HCT116 (cell line): ENCODE measurements around the gene SLC26A9. TPM values are rescaled to one million over a fixed set of nuclear protein-coding genes. Genes with fewer than 3 reads are reported as not detected.

Source experiments
- ATAC-seq: fragments of 200-7000 bp; cut with Tn5 transposase; 2 replicates; pipeline ENCODE4 v1.9.1; 2020; ENCODE audit warnings: mild to moderate bottlenecking, moderate library complexity
- BruUV-seq: library from RNA; stranded (reverse); fragments of 400-500 nt; replicated peaks from 2 replicates; lab custom pipeline; 2021; lab: Mats Ljungman, UMichigan
- CTCF ChIA-PET: fragments of 300-600 bp; sonication (Branson Sonifier 250); formaldehyde crosslinking; loops from one replicate; lab custom pipeline; 2021; ENCODE audit warnings: antibody characterized with exemption; lab: Charles Lee
- POLR2A ChIA-PET: fragments of 300-600, 350-600 bp; sonication (Branson Sonifier 250); formaldehyde crosslinking; loops from one replicate; lab custom pipeline; 2021; ENCODE audit warnings: antibody characterized with exemption; lab: Charles Lee
- RAD21 ChIA-PET, 2 experiments: fragments of 300-600 bp; sonication (Branson Sonifier 250); formaldehyde crosslinking; loops; one replicate each; lab custom pipeline; 2023; ENCODE audit warnings: low total read pairs in 2 of 2; ENCODE audit not compliant: uncharacterized antibody in 2 of 2, unreplicated experiment in 2 of 2, low non-redundant PET in 1 of 2; lab: Charles Lee
- DNase-seq: peaks from one replicate; pipeline ENCODE4 v3.0.0-alpha.2; 2010; ENCODE audit warnings: low read depth, low spot score
- H2AFZ ChIP-seq: fragments of 200-600 bp; shearing (Covaris generic), sonication (generic); 2 replicates; pipeline ENCODE4 v1.6.1; 2017; ENCODE audit warnings: low read depth, mixed run types, mixed read lengths, antibody characterized with exemption, low read length; ENCODE audit not compliant: poor library complexity, severe bottlenecking
- H3K27ac ChIP-seq: 2 replicates; pipeline ENCODE4 v1.5.1; 2012; ENCODE audit warnings: low read depth, low read length
- H3K27me3 ChIP-seq: fragments of 200-600 bp; sonication (generic); 2 replicates; pipeline ENCODE4 v1.6.1; 2016; ENCODE audit warnings: mixed run types, low read length, mixed read lengths; ENCODE audit not compliant: insufficient read depth
- H3K36me3 ChIP-seq, 2 experiments: fragments of 200-500 bp in 1 of 2; fragments of 200-600 bp in 1 of 2; sonication (Bioruptor generic) in 1 of 2; sonication (generic) in 1 of 2; 2 replicates each; pipeline versions ENCODE4 v1.5.1 to v1.6.1; 2014 to 2016; ENCODE audit warnings: low read length in 2 of 2, inconsistent platforms in 1 of 2, mixed read lengths in 1 of 2, mixed run types in 1 of 2; ENCODE audit not compliant: insufficient read depth in 2 of 2, control insufficient read depth in 1 of 2
- H3K4me1 ChIP-seq, 2 experiments: fragments of 200-600 bp in 1 of 2; sonication (generic) in 1 of 2; 2 replicates each; pipeline versions ENCODE4 v1.5.1 to v1.6.1; 2012 to 2017; ENCODE audit warnings: low read length in 2 of 2, inconsistent platforms in 1 of 2, mild to moderate bottlenecking in 1 of 2, mixed read lengths in 1 of 2, mixed run types in 1 of 2, moderate library complexity in 1 of 2; ENCODE audit not compliant: insufficient read depth in 2 of 2, control insufficient read depth in 1 of 2
- H3K4me2 ChIP-seq: fragments of 200-600 bp; sonication (generic); 2 replicates; pipeline ENCODE4 v1.6.1; 2017; ENCODE audit warnings: mixed run types, low read length, mixed read lengths
- H3K4me3 ChIP-seq, 2 experiments: fragments of 200-600 bp in 1 of 2; sonication (generic) in 1 of 2; replicated peaks in 1 of 2; 2 replicates each; pipeline ENCODE4 v1.5.1; 2011 to 2016; ENCODE audit warnings: low read length in 2 of 2, control low read depth in 1 of 2, low read depth in 1 of 2, mild to moderate bottlenecking in 1 of 2, mixed read lengths in 1 of 2, mixed run types in 1 of 2
- H3K79me2 ChIP-seq: fragments of 200-600 bp; sonication (generic); 2 replicates; pipeline ENCODE4 v1.6.1; 2017; ENCODE audit warnings: mild to moderate bottlenecking, mixed run types, low read length, moderate library complexity, mixed read lengths; ENCODE audit not compliant: insufficient read depth
- H3K9ac ChIP-seq: fragments of 200-600 bp; sonication (generic); 2 replicates; pipeline ENCODE4 v1.6.1; 2016; ENCODE audit warnings: low read length, mixed read lengths
- H3K9me2 ChIP-seq: fragments of 200-600 bp; sonication (generic), shearing (Covaris generic); 2 replicates; pipeline ENCODE4 v1.6.1; 2017; ENCODE audit warnings: mixed run types, mild to moderate bottlenecking, moderate library complexity; ENCODE audit not compliant: insufficient read depth
- H3K9me3 ChIP-seq, 2 experiments: fragments of 200-500 bp in 1 of 2; fragments of 200-600 bp in 1 of 2; sonication (Bioruptor generic) in 1 of 2; sonication (generic) in 1 of 2; 2 replicates each; pipeline ENCODE4 v1.6.1; 2014 to 2017; ENCODE audit warnings: low read length in 2 of 2, mixed read lengths in 2 of 2, inconsistent platforms in 1 of 2, low read depth in 1 of 2, mild to moderate bottlenecking in 1 of 2, mixed run types in 1 of 2, moderate library complexity in 1 of 2; ENCODE audit not compliant: control insufficient read depth in 1 of 2, insufficient read depth in 1 of 2
- H4K20me1 ChIP-seq: fragments of 200-600 bp; sonication (generic), shearing (Covaris generic); 2 replicates; pipeline ENCODE4 v1.6.1; 2017; ENCODE audit warnings: mixed run types, mild to moderate bottlenecking, moderate library complexity; ENCODE audit not compliant: insufficient read depth
- CBX3 ChIP-seq: IDR thresholded peaks from 2 replicates; pipeline ENCODE4 v1.6.1; 2012; ENCODE audit warnings: low read depth
- CEBPB ChIP-seq: IDR thresholded peaks from 2 replicates; pipeline ENCODE4 v1.6.1; 2012; ENCODE audit warnings: low read depth
- EGR1 ChIP-seq: IDR thresholded peaks from 2 replicates; pipeline ENCODE4 v1.6.1; 2012; ENCODE audit warnings: low read depth
- ELF1 ChIP-seq: IDR thresholded peaks from 2 replicates; pipeline ENCODE4 v1.6.1; 2012; ENCODE audit warnings: low read depth, borderline replicate concordance
- EZH2 ChIP-seq: fragments of 200-600 bp; sonication (generic); IDR thresholded peaks from 2 replicates; pipeline ENCODE4 v1.6.1; 2017; ENCODE audit warnings: antibody characterized with exemption, mixed run types
- EZH2phosphoT487 ChIP-seq: fragments of 200-600 bp; IDR thresholded peaks from 2 replicates; pipeline ENCODE4 v1.6.1; 2018; ENCODE audit warnings: antibody characterized with exemption, borderline replicate concordance
- FOSL1 ChIP-seq: IDR thresholded peaks from 2 replicates; pipeline ENCODE4 v1.6.1; 2012; ENCODE audit warnings: low read depth
- JUND ChIP-seq: IDR thresholded peaks from 2 replicates; pipeline ENCODE4 v1.6.1; 2012
- POLR2A ChIP-seq: IDR thresholded peaks from 2 replicates; pipeline ENCODE4 v1.7.0; 2011; ENCODE audit warnings: borderline replicate concordance; ENCODE audit not compliant: insufficient read depth, insufficient read length; ENCODE audit errors: extremely low read depth
- RAD21 ChIP-seq: IDR thresholded peaks from 2 replicates; pipeline ENCODE4 v1.6.1; 2012; ENCODE audit warnings: low read depth, mild to moderate bottlenecking
- SIN3A ChIP-seq: IDR thresholded peaks from 2 replicates; pipeline ENCODE4 v1.6.1; 2012; ENCODE audit warnings: low read depth
- TCF7L2 ChIP-seq: IDR thresholded peaks from 2 replicates; pipeline ENCODE4 v1.7.0; 2011; ENCODE audit warnings: borderline replicate concordance, inconsistent platforms; ENCODE audit not compliant: insufficient read depth, insufficient read length; ENCODE audit errors: extremely low read depth
- YY1 ChIP-seq: IDR thresholded peaks from 2 replicates; pipeline ENCODE4 v1.6.1; 2011; ENCODE audit warnings: low read length, low read depth, moderate library complexity, mild to moderate bottlenecking; ENCODE audit not compliant: insufficient replicate concordance; ENCODE audit errors: extremely low read depth
- ZFX ChIP-seq: fragments of 450-650 bp; IDR thresholded peaks from 2 replicates; pipeline ENCODE4 v1.6.1; 2017
- ZNF274 ChIP-seq: fragments of 200-500 bp; sonication (Bioruptor generic); IDR thresholded peaks from 2 replicates; pipeline ENCODE4 v1.6.1; 2014; ENCODE audit warnings: mild to moderate bottlenecking, low read depth, low read length, inconsistent platforms
- intact Hi-C: fragments of 100-400 bp; cut with micrococcal nuclease; formaldehyde crosslinking; loops from 2 replicates; pipeline ENCODE4 v1.10.0; 2022
- total RNA-seq: library from RNA; stranded (reverse); gene quantifications from one replicate; pipeline ENCODE4 v1.2.1, GENCODE V29; 2021; ENCODE audit not compliant: unreplicated experiment
- TF ChIP-seq, protein P1 (sequence below): IDR thresholded peaks from 2 replicates; pipeline ENCODE4 v1.6.1; 2012
- TF ChIP-seq, protein P2 (sequence below), 3 experiments: fragments of 200-600 bp in 1 of 3; sonication (generic) in 1 of 3; IDR thresholded peaks in 2 of 3; conservative IDR thresholded peaks in 1 of 3; 2 replicates each; pipeline ENCODE4 v1.5.1; 2012 to 2017; ENCODE audit warnings: low read depth in 2 of 3, low read length in 2 of 3, antibody characterized with exemption in 1 of 3, borderline replicate concordance in 1 of 3, control low read depth in 1 of 3, mild to moderate bottlenecking in 1 of 3, mixed read lengths in 1 of 3, mixed run types in 1 of 3, moderate library complexity in 1 of 3; ENCODE audit not compliant: insufficient read depth in 1 of 3
- TF ChIP-seq, protein P3 (sequence below): IDR thresholded peaks from 2 replicates; pipeline ENCODE4 v1.6.1; 2012
- TF ChIP-seq, protein P4 (sequence below): IDR thresholded peaks from 2 replicates; pipeline ENCODE4 v1.6.1; 2012; ENCODE audit warnings: low read depth

The SLC26A9 gene
- total RNA-seq, 1 experiment from 2014 or later = not detected

DNA sequence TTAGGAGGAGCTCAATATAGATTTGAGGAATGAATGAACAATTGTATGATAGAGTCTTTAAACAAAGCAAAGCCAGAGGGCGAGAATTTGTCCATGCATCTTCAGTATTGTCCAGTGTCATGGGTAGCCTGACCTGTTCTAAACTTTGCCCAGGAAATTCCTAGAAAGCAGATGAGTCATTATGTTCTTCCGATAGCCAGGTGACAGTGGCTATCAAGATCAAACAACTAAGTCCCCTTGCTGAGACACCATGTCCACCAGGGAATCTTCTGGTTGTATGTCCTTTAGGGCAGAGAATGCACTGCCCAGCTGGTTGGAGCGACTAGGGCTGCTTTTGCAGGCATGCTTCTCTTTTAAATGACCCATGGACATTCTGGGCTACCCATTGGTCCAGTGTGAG, 1.8 kb upstream of the SLC26A9 start:
- Histone ChIP-seq H3K36me3 (no peaks in the 10 kb centered on the region), H3K9ac (no peak overlapping the region), H3K9me3 (no peaks in the 10 kb centered on the region), H3K27ac (no peak overlapping the region), H3K79me2 (no peaks in the 10 kb centered on the region), H3K4me3 (no peak overlapping the region), H3K27me3 (peaks cover 44% of the 10 kb centered on the region), H3K4me2 (no peak overlapping the region), H3K9me2 (no peaks in the 10 kb centered on the region), H4K20me1 (no peaks in the 10 kb centered on the region), H3K4me1 (peaks cover 2 to 10% of the 10 kb centered on the region in 2 experiments), H2AFZ (no peak overlapping the region)
- ChIA-PET POLR2A (no interaction called here), CTCF (interaction anchor here (2.0 kb wide), 1 partner anchor 32 kb away, joined by 7 read pairs; no protein-coding TSS in a partner anchor), RAD21 (no interaction called here)
- no peak for ATAC-seq
- no peak for TF ChIP-seq POLR2A
- no peak for TF ChIP-seq EZH2phosphoT487
- no peak for TF ChIP-seq TCF7L2
- no peak for TF ChIP-seq EGR1
- no peak for TF ChIP-seq RAD21
- TF ChIP-seq, protein P1, sequence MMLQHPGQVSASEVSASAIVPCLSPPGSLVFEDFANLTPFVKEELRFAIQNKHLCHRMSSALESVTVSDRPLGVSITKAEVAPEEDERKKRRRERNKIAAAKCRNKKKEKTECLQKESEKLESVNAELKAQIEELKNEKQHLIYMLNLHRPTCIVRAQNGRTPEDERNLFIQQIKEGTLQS = no peak
- TF ChIP-seq FOSL1 = no peak
- TF ChIP-seq, protein P2, sequence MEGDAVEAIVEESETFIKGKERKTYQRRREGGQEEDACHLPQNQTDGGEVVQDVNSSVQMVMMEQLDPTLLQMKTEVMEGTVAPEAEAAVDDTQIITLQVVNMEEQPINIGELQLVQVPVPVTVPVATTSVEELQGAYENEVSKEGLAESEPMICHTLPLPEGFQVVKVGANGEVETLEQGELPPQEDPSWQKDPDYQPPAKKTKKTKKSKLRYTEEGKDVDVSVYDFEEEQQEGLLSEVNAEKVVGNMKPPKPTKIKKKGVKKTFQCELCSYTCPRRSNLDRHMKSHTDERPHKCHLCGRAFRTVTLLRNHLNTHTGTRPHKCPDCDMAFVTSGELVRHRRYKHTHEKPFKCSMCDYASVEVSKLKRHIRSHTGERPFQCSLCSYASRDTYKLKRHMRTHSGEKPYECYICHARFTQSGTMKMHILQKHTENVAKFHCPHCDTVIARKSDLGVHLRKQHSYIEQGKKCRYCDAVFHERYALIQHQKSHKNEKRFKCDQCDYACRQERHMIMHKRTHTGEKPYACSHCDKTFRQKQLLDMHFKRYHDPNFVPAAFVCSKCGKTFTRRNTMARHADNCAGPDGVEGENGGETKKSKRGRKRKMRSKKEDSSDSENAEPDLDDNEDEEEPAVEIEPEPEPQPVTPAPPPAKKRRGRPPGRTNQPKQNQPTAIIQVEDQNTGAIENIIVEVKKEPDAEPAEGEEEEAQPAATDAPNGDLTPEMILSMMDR (IDR thresholded peaks at IDR 0.05 in 2 of 3, conservative IDR thresholded peaks at IDR 0.05 in 1 of 3; ENCODE audit: borderline replicate concordance in 1 of 3, insufficient read depth in 1 of 3, low read depth in 2 of 3, low read length in 2 of 3) = no peak
- TF ChIP-seq EZH2 = no peak
- no peak for TF ChIP-seq CEBPB
- TF ChIP-seq ZFX = no peak
- no peak for TF ChIP-seq JUND
- TF ChIP-seq, protein P3, sequence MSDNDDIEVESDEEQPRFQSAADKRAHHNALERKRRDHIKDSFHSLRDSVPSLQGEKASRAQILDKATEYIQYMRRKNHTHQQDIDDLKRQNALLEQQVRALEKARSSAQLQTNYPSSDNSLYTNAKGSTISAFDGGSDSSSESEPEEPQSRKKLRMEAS = no peak
- TF ChIP-seq, protein P4, sequence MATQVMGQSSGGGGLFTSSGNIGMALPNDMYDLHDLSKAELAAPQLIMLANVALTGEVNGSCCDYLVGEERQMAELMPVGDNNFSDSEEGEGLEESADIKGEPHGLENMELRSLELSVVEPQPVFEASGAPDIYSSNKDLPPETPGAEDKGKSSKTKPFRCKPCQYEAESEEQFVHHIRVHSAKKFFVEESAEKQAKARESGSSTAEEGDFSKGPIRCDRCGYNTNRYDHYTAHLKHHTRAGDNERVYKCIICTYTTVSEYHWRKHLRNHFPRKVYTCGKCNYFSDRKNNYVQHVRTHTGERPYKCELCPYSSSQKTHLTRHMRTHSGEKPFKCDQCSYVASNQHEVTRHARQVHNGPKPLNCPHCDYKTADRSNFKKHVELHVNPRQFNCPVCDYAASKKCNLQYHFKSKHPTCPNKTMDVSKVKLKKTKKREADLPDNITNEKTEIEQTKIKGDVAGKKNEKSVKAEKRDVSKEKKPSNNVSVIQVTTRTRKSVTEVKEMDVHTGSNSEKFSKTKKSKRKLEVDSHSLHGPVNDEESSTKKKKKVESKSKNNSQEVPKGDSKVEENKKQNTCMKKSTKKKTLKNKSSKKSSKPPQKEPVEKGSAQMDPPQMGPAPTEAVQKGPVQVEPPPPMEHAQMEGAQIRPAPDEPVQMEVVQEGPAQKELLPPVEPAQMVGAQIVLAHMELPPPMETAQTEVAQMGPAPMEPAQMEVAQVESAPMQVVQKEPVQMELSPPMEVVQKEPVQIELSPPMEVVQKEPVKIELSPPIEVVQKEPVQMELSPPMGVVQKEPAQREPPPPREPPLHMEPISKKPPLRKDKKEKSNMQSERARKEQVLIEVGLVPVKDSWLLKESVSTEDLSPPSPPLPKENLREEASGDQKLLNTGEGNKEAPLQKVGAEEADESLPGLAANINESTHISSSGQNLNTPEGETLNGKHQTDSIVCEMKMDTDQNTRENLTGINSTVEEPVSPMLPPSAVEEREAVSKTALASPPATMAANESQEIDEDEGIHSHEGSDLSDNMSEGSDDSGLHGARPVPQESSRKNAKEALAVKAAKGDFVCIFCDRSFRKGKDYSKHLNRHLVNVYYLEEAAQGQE = no peak
- TF ChIP-seq ZNF274 = no peak
- TF ChIP-seq SIN3A = no peak
- TF ChIP-seq ELF1 = no peak
- TF ChIP-seq CBX3 = no peak
- no peak for TF ChIP-seq YY1
- BruUV-seq = no TSS peak
- no peak for DNase-seq
- intact Hi-C loops = no loop called here
